Ammon's horn (tissue), 1 donor: Measurements from ENCODE around the gene SPTLC2.

Experiments
- DNase-seq: peaks from one replicate; pipeline ENCODE4 v3.0.0-alpha.2; 2016; ENCODE audit warnings: low spot score

The SPTLC2 gene

GRCh38 chr14:77507762-77508161 is 108.7 kb downstream of the SPTLC2 start:
- no peak for DNase-seq

DNA sequence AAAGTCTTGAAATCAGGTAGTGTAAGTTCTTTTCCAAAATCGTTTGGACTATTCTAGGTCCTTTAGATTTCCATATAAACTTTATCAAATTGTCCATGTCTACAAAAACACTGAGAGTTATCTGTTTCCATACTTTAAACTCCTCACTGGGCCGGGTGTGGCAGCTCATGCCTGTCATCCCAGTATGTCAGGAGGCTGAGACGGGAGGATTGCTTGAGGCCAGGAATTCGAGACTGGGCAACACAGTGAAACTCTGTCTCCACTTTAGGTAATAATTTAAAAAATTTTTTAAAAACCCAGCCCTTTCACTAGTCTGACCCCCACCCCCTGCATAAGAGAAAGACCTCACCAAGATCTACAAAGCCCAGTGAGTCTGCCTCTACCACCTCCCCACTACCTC is 111.4 kb downstream of the SPTLC2 start:
- no peak for DNase-seq

GRCh38 chr14:77503138-77503537 is 113.3 kb downstream of the SPTLC2 start:
- DNase-seq = no peak

DNA sequence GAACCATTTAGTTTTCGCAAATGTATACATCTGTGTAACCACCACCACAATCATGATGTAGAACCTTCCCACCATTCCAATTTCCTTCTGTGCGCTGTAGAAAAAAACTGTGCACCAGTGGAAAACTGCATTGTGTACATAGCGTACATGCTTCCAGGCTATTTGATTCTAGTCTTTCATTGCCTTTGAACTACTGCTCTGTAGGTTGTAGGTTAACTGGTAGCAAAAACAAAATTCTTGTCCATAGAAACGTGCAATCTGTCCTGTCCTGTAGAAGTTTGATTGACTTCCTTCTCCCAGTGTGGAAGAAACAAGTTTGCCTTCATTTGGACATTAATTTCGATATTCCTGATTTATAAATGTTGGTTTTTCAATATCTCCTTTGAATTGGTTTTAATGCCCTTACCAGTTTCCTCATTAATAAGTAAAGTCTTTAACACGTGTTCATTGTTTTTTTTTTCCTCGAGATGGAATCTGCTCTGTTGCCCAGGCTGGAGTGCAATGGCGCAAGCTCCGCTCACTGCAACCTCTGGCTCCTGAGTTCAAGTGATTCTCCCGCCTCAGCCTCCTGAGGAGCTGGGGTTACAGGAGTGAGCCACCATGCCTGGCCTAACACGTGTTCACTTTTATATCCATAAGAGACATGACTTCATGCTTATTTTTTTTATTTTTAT is 114.2 kb downstream of the SPTLC2 start:
- no peak for DNase-seq

DNA sequence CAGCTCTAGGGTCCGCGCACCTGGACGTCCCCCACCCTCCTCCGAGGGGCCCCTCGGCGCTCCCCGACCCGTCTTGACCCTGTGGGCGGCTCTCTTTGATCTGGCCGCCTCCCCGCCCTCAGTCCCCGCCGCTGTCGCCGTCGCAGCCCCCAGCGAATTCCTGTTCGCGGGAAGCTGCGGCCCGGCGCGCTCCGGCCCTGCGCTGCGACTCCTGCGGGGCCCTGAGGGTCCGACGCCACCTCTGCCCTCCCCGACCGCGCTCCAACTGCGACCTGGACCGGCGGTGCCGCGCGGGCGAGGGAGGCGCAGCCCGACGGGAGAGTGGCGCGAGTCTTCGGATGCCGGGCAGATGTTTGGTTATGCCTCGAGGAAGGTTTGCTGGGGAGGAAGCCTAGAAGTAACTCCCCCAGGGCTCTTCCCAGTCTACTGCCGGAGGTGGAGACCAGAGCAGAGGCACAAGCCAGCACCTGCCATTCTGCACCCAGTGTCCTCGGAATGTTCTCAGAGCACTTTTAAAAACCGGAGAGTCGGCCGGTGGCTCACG is 117.4 kb downstream of the SPTLC2 start:
- DNase-seq = no peak

GRCh38 chr14:77498120-77498979 is 118.1 kb downstream of the SPTLC2 start, which contains the start of gene ISM2:
ISM2 (minus strand) TSS chr14:77498816; CDS start chr14:77498793, 23 bp downstream.
- DNase-seq = peak; percentile 19

DNA sequence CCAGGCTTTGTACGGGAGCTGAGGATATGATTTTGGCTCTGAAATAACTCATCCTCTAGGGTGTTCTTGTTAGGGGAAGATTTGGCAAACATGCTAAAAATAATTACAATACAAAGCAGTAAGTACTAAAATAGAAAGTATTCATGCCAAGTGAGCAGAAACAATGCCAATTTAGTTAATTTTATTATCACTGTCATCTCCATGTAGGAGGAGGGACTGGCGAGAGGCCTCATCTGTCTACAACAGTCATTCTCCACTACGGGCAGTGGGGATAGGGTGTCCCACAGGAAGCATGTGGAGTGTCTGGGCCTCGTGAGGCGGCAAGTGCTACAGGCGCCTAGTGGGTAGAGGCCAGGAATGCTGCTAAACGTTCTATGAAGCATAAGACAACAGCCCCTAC is 121.1 kb downstream of the SPTLC2 start:
- DNase-seq = peak; percentile 34

- DNase-seq = no peak
Measured at GRCh38 chr14:77491056-77491455, 125.4 kb downstream of the SPTLC2 start.

DNA sequence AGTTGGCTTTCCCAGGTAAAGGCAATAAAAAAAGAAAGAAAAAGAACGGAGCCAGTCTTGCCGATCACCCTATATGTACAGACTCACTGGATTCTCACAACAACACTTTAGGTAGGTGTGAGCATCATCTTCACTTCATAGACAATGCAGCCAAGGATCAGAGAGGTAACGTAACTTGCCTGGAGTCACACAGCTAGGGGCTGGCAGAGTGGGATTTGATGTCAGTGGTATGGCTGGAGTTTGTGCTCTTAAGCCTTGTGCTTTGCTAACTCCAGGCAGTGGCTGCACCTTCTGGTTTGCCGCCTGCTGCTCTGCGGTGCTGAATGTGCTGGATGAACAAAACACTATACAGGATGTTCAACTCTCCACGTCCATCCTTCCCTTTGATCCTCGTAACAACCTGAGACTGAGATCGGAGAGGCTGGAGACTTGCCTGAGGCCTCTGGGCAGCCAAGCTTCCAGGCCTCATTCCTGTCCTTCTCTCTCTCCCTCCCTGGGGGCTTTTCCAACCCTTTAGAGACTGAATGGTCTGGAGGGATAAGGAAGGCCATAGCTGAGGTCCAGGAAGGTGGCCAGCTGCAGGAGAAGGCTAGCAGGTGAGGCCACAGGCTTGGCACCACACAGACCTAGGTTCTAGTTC is 126.0 kb downstream of the SPTLC2 start:
- no peak for DNase-seq

GRCh38 chr14:77489041-77489440 is 127.4 kb downstream of the SPTLC2 start:
- no peak for DNase-seq

DNA sequence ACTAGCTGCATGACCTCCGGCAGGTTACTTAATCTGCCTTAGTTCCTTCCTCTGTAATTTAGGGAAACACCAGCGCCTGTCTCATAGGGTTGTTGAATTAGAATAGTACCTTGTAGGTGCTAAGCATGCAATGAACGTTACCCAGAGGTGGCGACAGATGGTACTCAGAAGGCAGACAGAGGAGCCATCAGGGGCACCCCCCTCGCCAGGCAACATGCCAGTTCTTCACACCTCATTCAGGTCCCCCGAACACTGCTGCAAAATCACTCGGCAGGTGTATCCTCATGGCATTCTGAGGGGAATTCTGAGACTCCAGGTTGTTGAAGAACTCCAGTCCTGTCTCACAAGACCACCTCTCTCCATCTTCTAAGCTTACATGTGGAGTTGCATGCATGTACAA is 127.9 kb downstream of the SPTLC2 start:
- DNase-seq = no peak

GRCh38 chr14:77485901-77486678 is 130.3 kb downstream of the SPTLC2 start:
- no peak for DNase-seq

- no peak for DNase-seq
Measured at GRCh38 chr14:77485256-77485655, 131.2 kb downstream of the SPTLC2 start.

- DNase-seq = no peak
Measured at GRCh38 chr14:77482422-77482821, 134.0 kb downstream of the SPTLC2 start.

DNA sequence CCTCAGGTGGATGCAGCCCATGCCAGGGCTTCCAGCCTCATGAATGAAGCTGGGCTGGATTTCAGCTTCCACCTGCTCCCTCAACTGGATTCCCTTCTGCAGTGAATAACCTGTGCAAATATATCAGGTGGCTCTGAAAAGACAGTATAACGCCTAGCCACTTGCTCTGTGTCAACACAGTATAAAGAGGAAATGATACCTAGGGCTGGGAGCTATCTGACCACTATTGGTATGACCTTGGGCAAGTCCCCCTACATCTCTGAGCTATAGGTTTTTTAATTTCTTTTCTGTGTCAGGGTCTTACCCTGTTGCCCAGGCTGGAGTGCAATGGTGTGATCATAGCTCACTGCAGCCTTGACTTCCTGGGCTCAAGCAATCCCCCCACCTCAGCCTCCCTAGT is 137.6 kb downstream of the SPTLC2 start:
- no peak for DNase-seq

- no peak for DNase-seq
Measured at GRCh38 chr14:77478029-77478428, 138.4 kb downstream of the SPTLC2 start.

DNA sequence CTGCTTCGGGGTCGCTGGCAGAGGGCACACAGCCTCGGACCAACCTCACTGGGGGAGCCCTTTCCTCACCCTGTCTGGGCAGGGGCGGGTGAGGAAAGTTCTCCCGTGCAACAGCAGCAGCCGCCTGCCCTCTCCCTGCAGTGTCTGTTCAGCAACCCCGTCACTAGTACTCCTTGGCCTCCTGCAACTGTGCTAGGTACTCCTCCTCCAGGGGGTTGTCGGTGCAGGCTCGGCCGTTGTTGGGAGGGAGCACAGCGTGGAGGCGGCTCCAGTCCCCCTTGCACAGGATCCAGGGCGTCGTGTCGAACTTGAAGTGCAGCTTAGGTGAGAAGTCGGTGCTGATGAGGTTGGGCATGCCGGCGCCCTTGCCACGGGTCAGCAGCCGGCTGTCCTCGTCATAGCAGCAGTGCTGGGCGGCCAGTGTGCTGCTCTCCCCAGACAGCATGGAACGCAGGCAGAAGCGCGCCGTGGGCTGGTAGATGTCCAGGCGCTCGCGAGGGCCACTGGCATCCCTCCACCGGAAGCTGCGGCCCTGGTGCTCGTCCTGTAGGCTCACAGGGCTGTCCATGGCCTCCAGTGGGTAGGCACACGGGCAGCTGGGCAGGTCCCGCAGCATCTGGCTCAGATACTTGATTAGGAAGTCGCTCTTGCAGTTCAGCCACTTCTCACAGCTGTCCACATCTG is 140.9 kb downstream of the SPTLC2 start:
- DNase-seq = no peak

DNA sequence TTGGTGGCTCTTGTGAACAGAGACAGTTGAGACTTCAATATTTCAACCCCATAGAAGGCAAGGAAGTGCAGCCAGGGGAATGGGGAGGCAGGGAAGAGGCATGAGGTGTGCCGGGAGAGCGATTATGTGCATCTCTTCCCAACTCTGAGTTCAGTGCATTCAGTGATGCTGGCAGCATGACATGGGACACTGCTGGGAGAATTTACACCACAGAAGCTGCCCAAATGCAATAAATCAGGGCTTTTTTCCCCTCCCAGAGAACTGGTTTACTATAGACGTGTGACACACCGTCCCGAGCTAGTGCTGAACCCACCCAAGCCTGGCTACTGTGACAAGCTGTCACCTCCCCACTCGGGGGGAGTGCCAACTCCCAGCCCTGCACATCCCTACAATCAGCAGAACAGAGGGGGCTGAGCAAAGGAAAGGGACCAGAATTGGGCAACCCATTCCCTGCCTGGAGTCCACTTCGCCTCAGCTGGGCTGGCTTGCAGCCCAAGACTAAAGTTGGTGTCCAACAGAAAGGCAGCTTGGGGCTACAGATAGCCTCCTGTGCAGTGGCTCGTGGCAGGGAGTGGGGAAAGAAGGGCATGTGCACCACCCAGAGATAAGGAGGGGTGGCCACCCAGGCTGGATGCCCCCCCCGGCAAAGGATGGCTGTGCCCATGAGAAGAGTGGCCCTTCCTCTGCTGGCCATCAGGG is 141.8 kb downstream of the SPTLC2 start:
- DNase-seq = no peak

DNA sequence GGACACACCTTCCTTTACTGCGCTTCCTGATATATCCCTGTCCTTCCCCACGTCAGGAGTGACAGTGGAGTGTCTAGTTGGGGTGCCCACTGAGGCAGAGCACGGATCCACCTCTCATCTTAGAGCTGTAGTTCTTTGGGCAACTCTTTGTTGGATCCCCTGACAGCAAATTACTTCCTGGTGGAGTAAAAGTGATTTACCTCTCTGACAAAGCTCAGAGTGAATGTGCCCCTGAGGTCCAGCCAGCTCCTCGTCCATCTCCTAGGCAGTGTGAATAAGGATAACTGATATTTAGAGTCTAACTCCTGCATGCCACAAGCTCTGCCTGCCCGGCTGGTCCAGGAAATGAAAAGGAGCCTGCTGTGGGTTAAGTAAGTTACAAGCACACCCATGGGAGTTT is 142.5 kb downstream of the SPTLC2 start:
- no peak for DNase-seq

DNA sequence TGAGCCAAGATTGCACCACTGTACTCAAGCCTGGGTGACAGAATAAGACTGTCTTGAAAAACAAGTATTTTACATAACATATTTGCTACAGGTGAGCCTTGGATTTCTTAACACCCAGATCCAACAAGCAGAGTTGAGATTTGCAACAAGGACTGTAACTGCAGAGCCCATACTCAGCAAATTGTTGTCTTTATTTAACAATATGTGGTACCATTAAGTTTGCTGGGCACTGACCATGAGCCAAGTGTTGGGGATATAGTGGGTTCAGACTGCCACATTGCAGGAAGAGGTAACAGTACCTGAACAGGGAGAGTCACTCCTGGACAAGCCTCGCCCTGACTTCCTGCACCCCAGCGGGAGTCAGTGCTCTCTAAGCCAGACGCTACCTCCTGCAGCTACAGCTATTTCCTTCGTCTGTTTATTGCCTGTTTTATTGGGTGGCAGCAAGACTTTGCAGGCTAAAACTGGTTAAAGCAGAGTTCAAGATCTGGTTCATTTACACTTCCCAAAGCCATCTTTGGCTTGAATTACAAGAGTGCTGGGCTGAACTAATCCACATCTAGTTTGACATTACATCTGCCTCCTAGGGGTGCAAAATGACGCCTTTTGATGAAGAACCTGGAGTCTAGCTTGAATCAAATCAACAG is 146.1 kb downstream of the SPTLC2 start:
- no peak for DNase-seq
